ENCODE results near the gene IL12RB2.
"Not testable (repeated sequence)": the region's sequence is repeated elsewhere in the genome, so short reads cannot be mapped to it uniquely, and the experiment has no call there.

IL12RB2 gene

GRCh38 chr1:67381154-67381553, 73.5 kb downstream of the IL12RB2 start:
- no peaks in the 10 kb centered on the region for H3K27me3 ChIP-seq (ENCODE audit: control insufficient read depth in 1 of 2, insufficient read depth in 2 of 2, low read length in 2 of 2)
- no peaks in the 10 kb centered on the region for H3K36me3 ChIP-seq (ENCODE audit: insufficient read depth, low read length)
- no peak overlapping the region for H3K4me3 ChIP-seq (ENCODE audit: low read depth in 1 of 2, low read length in 2 of 2)
- H3K4me1 ChIP-seq (ENCODE audit: insufficient read depth, low read length), result no peaks in the 10 kb centered on the region
- H3K9ac ChIP-seq (ENCODE audit: low read length), result no peak overlapping the region
- H3K27ac ChIP-seq (ENCODE audit: low read depth, low read length), result no peak overlapping the region
- no peaks in the 10 kb centered on the region for H3K9me3 ChIP-seq (ENCODE audit: low read length)

- no peak overlapping the region for H3K9ac ChIP-seq (ENCODE audit: low read length)
- no peak overlapping the region for H3K27ac ChIP-seq (ENCODE audit: low read depth, low read length)
Observed at GRCh38 chr1:67382292-67382691, 74.6 kb downstream of the IL12RB2 start.

GRCh38 chr1:67383999-67384638, 76.4 kb downstream of the IL12RB2 start:
- Histone ChIP-seq H3K4me3 (ENCODE audit: low read depth in 1 of 2, low read length in 2 of 2) (no peak overlapping the region), H3K36me3 (ENCODE audit: insufficient read depth, low read length) (no peaks in the 10 kb centered on the region), H3K4me1 (ENCODE audit: insufficient read depth, low read length) (no peaks in the 10 kb centered on the region), H3K27ac (ENCODE audit: low read depth, low read length) (no peak overlapping the region), H3K9me3 (ENCODE audit: low read length) (no peaks in the 10 kb centered on the region), H3K27me3 (ENCODE audit: control insufficient read depth in 1 of 2, insufficient read depth in 2 of 2, low read length in 2 of 2) (no peaks in the 10 kb centered on the region), H3K9ac (ENCODE audit: low read length) (no peak overlapping the region)

More at GRCh38 chr1:67382292-67382691, 74.6 kb downstream of the IL12RB2 start:
- no peaks in the 10 kb centered on the region for H3K36me3 ChIP-seq (ENCODE audit: insufficient read depth, low read length)
- no peak overlapping the region for H3K4me3 ChIP-seq (ENCODE audit: low read depth in 1 of 2, low read length in 2 of 2)
- H3K9me3 ChIP-seq (ENCODE audit: low read length), result no peaks in the 10 kb centered on the region
- H3K4me1 ChIP-seq (ENCODE audit: insufficient read depth, low read length), result no peaks in the 10 kb centered on the region
- H3K27me3 ChIP-seq (ENCODE audit: control insufficient read depth in 1 of 2, insufficient read depth in 2 of 2, low read length in 2 of 2), result no peaks in the 10 kb centered on the region

- no peak overlapping the region for H3K9ac ChIP-seq (ENCODE audit: low read length)
- no peaks in the 10 kb centered on the region for H3K9me3 ChIP-seq (ENCODE audit: low read length)
- no peak overlapping the region for H3K27ac ChIP-seq (ENCODE audit: low read depth, low read length)
- H3K27me3 ChIP-seq (ENCODE audit: control insufficient read depth in 1 of 2, insufficient read depth in 2 of 2, low read length in 2 of 2), result no peaks in the 10 kb centered on the region
- H3K36me3 ChIP-seq (ENCODE audit: insufficient read depth, low read length), result peaks cover 2% of the 10 kb centered on the region
- no peaks in the 10 kb centered on the region for H3K4me1 ChIP-seq (ENCODE audit: insufficient read depth, low read length)
- no peak overlapping the region for H3K4me3 ChIP-seq (ENCODE audit: low read depth in 1 of 2, low read length in 2 of 2)
Observed at GRCh38 chr1:67390041-67390887, 82.6 kb downstream of the IL12RB2 start.

- Histone ChIP-seq H3K4me3 (ENCODE audit: low read depth in 1 of 2, low read length in 2 of 2) (no peak overlapping the region), H3K27me3 (ENCODE audit: control insufficient read depth in 1 of 2, insufficient read depth in 2 of 2, low read length in 2 of 2) (no peaks in the 10 kb centered on the region), H3K9ac (ENCODE audit: low read length) (no peak overlapping the region), H3K9me3 (ENCODE audit: low read length) (no peaks in the 10 kb centered on the region), H3K27ac (ENCODE audit: low read depth, low read length) (no peak overlapping the region), H3K36me3 (ENCODE audit: insufficient read depth, low read length) (peaks cover 4% of the 10 kb centered on the region), H3K4me1 (ENCODE audit: insufficient read depth, low read length) (no peaks in the 10 kb centered on the region)
Observed at GRCh38 chr1:67393240-67393639, 85.6 kb downstream of the IL12RB2 start.

- H3K4me1 ChIP-seq (ENCODE audit: insufficient read depth, low read length), result no peaks in the 10 kb centered on the region
- no peak overlapping the region for H3K4me3 ChIP-seq (ENCODE audit: low read depth in 1 of 2, low read length in 2 of 2)
- no peak overlapping the region for H3K27ac ChIP-seq (ENCODE audit: low read depth, low read length)
- H3K27me3 ChIP-seq (ENCODE audit: control insufficient read depth in 1 of 2, insufficient read depth in 2 of 2, low read length in 2 of 2), result no peaks in the 10 kb centered on the region
- no peaks in the 10 kb centered on the region for H3K9me3 ChIP-seq (ENCODE audit: low read length)
- peaks cover 4% of the 10 kb centered on the region for H3K36me3 ChIP-seq (ENCODE audit: insufficient read depth, low read length)
- no peak overlapping the region for H3K9ac ChIP-seq (ENCODE audit: low read length)
Observed at GRCh38 chr1:67393737-67394136, 86.1 kb downstream of the IL12RB2 start.

GRCh38 chr1:67394548-67394947, 86.9 kb downstream of the IL12RB2 start:
- H3K4me3 ChIP-seq (ENCODE audit: low read depth in 1 of 2, low read length in 2 of 2), result no peak overlapping the region
- H3K27ac ChIP-seq (ENCODE audit: low read depth, low read length), result no peak overlapping the region
- H3K9ac ChIP-seq (ENCODE audit: low read length), result no peak overlapping the region
- peaks cover 4% of the 10 kb centered on the region for H3K36me3 ChIP-seq (ENCODE audit: insufficient read depth, low read length)
- H3K4me1 ChIP-seq (ENCODE audit: insufficient read depth, low read length), result no peaks in the 10 kb centered on the region
- no peaks in the 10 kb centered on the region for H3K9me3 ChIP-seq (ENCODE audit: low read length)
- no peaks in the 10 kb centered on the region for H3K27me3 ChIP-seq (ENCODE audit: control insufficient read depth in 1 of 2, insufficient read depth in 2 of 2, low read length in 2 of 2)

GRCh38 chr1:67399199-67399993, 91.7 kb downstream of the IL12RB2 start:
- Histone ChIP-seq H3K9ac (ENCODE audit: low read length) (no peak overlapping the region), H3K9me3 (ENCODE audit: low read length) (no peaks in the 10 kb centered on the region), H3K36me3 (ENCODE audit: insufficient read depth, low read length) (peaks cover 4% of the 10 kb centered on the region), H3K27ac (ENCODE audit: low read depth, low read length) (no peak overlapping the region), H3K4me3 (ENCODE audit: low read depth in 1 of 2, low read length in 2 of 2) (no peak overlapping the region), H3K4me1 (ENCODE audit: insufficient read depth, low read length) (no peaks in the 10 kb centered on the region), H3K27me3 (ENCODE audit: control insufficient read depth in 1 of 2, insufficient read depth in 2 of 2, low read length in 2 of 2) (no peaks in the 10 kb centered on the region)

GRCh38 chr1:67400029-67400786, 92.5 kb downstream of the IL12RB2 start:
- not testable (repeated sequence) for H3K27me3 ChIP-seq (ENCODE audit: control insufficient read depth in 1 of 2, insufficient read depth in 2 of 2, low read length in 2 of 2); H3K9ac ChIP-seq (ENCODE audit: low read length); H3K27ac ChIP-seq (ENCODE audit: low read depth, low read length); H3K4me1 ChIP-seq (ENCODE audit: insufficient read depth, low read length); H3K9me3 ChIP-seq (ENCODE audit: low read length); H3K4me3 ChIP-seq (ENCODE audit: low read depth in 1 of 2, low read length in 2 of 2); H3K36me3 ChIP-seq (ENCODE audit: insufficient read depth, low read length)

GRCh38 chr1:67401443-67401842, 93.8 kb downstream of the IL12RB2 start:
- H3K27ac ChIP-seq (ENCODE audit: low read depth, low read length), result no peak overlapping the region
- no peaks in the 10 kb centered on the region for H3K27me3 ChIP-seq (ENCODE audit: control insufficient read depth in 1 of 2, insufficient read depth in 2 of 2, low read length in 2 of 2)
- H3K9ac ChIP-seq (ENCODE audit: low read length), result no peak overlapping the region
- no peaks in the 10 kb centered on the region for H3K9me3 ChIP-seq (ENCODE audit: low read length)
- H3K4me1 ChIP-seq (ENCODE audit: insufficient read depth, low read length), result no peaks in the 10 kb centered on the region
- H3K4me3 ChIP-seq (ENCODE audit: low read depth in 1 of 2, low read length in 2 of 2), result no peak overlapping the region
- no peaks in the 10 kb centered on the region for H3K36me3 ChIP-seq (ENCODE audit: insufficient read depth, low read length)

GRCh38 chr1:67404212-67404620, 96.5 kb downstream of the IL12RB2 start:
- Histone ChIP-seq H3K9ac (ENCODE audit: low read length) (no peak overlapping the region), H3K27me3 (ENCODE audit: control insufficient read depth in 1 of 2, insufficient read depth in 2 of 2, low read length in 2 of 2) (no peaks in the 10 kb centered on the region), H3K4me3 (ENCODE audit: low read depth in 1 of 2, low read length in 2 of 2) (no peak overlapping the region), H3K9me3 (ENCODE audit: low read length) (no peaks in the 10 kb centered on the region), H3K36me3 (ENCODE audit: insufficient read depth, low read length) (no peaks in the 10 kb centered on the region), H3K27ac (ENCODE audit: low read depth, low read length) (no peak overlapping the region), H3K4me1 (ENCODE audit: insufficient read depth, low read length) (no peaks in the 10 kb centered on the region)
